Psoas muscle (tissue), 8 donors: Measurements from ENCODE around the gene OLFM3. TPM values are rescaled to one million over a fixed set of nuclear protein-coding genes. Genes with fewer than 3 reads are reported as not detected.

Experiments used
- ATAC-seq, 4 donors: fragments of 200-7000 bp; cut with Tn5 transposase; one replicate each; pipeline ENCODE4 v1.9.1; 2020; ENCODE audit warnings: moderate library complexity in 3 of 4, mild to moderate bottlenecking in 2 of 4
- DNase-seq, 2 donors: peaks; one replicate each; pipeline ENCODE4 v3.0.0-alpha.2; 2020
- H3K27ac ChIP-seq: fragments of 200-600 bp; one replicate; pipeline ENCODE4 v1.8.0; 2022
- H3K27me3 ChIP-seq, 3 donors: fragments of 200-600 bp in 1 of 3; one replicate each; pipeline versions ENCODE4 v1.6.1 to v1.8.0; 2013 to 2022; ENCODE audit warnings: low read length in 2 of 3, mild to moderate bottlenecking in 2 of 3, moderate library complexity in 1 of 3; ENCODE audit not compliant: insufficient read depth in 3 of 3
- H3K36me3 ChIP-seq, 2 donors: fragments of 200-600 bp in 1 of 2; one replicate each; pipeline versions ENCODE4 v1.6.1 to v1.8.0; 2013 to 2022; ENCODE audit warnings: low read depth in 1 of 2, mild to moderate bottlenecking in 1 of 2, moderate library complexity in 1 of 2; ENCODE audit not compliant: insufficient read depth in 1 of 2
- H3K4me1 ChIP-seq: fragments of 200-600 bp; one replicate; pipeline ENCODE4 v1.8.0; 2022
- H3K4me3 ChIP-seq: fragments of 200-600 bp; one replicate; pipeline ENCODE4 v1.8.0; 2022; ENCODE audit warnings: mild to moderate bottlenecking
- H3K9me3 ChIP-seq: fragments of 200-600 bp; one replicate; pipeline ENCODE4 v1.8.0; 2022
- WGBS, 3 donors: extraction: QIAGEN DNeasy Blood & Tissue Kit; methylation state at CpG; one replicate each; pipeline versions ENCODE4 v1.1.6 to v1.1.7; 2013; 5-methylcytosine and 5-hydroxymethylcytosine counted together
- intact Hi-C, 2 donors: fragments of 100-400 bp; cut with DNase I; formaldehyde crosslinking; loops; one replicate each; pipeline versions ENCODE4 v1.11.0 to v1.14.2; 2022
- polyA plus RNA-seq, 3 donors: library from polyadenylated mRNA; stranded (reverse); fragments of 200-250 nt; gene quantifications; one replicate each; pipeline ENCODE4 v1.2.3, GENCODE V29; 2013
- total RNA-seq, 4 donors: library from RNA; stranded (reverse); fragmentation: NEBNext Ultra II Directional in 2 of 4; extraction: Animal tissue kit (Norgen Biotek cat#: 25700) in 2 of 4; gene quantifications; one replicate each; pipeline versions ENCODE4 v1.2.1 to v1.2.4, GENCODE V29; 2021 to 2023
- TF ChIP-seq, protein P1 (sequence below): fragments of 200-600 bp; IDR thresholded peaks from one replicate; pipeline ENCODE4 v1.8.0; 2022; ENCODE audit warnings: antibody characterized with exemption
- donor health status: healthy with polysubstance abuse.
- donor health status: DM: no; HTN: no; CAD: no; lungs with moderate emphysema.
- donor health status: Bipolar disorder and iron deficiency.
- donor health status: healthy.
- donor health status: DM: yes; HTN: yes; CAD: no.
- donor health status: DM: no; HTN: no; CAD: no.
- donor health status: DM: no; HTN: no; CAD: no.
- donor health status: DM: yes; HTN: yes; CAD: no.

OLFM3 gene
- total and polyA plus RNA-seq, 7 donors = 0.01 TPM; not detected in 6

GRCh38 chr1:101841824-101842223 lies 154.9 kb downstream of the OLFM3 start:
- Histone ChIP-seq H3K9me3 (no peaks in the 10 kb centered on the region), H3K36me3 (no peaks in the 10 kb centered on the region), H3K4me3 (no peak overlapping the region), H3K4me1 (no peaks in the 10 kb centered on the region), H3K27ac (no peak overlapping the region), H3K27me3 (no peaks in the 10 kb centered on the region)
- no peak for ATAC-seq
- WGBS, 3 donors = 94 to 95% (median 95%) methylated on average over 4 of the region's 4 CpGs
- DNase-seq = no peak
- intact Hi-C loops = no loop called here
- TF ChIP-seq, protein P1, sequence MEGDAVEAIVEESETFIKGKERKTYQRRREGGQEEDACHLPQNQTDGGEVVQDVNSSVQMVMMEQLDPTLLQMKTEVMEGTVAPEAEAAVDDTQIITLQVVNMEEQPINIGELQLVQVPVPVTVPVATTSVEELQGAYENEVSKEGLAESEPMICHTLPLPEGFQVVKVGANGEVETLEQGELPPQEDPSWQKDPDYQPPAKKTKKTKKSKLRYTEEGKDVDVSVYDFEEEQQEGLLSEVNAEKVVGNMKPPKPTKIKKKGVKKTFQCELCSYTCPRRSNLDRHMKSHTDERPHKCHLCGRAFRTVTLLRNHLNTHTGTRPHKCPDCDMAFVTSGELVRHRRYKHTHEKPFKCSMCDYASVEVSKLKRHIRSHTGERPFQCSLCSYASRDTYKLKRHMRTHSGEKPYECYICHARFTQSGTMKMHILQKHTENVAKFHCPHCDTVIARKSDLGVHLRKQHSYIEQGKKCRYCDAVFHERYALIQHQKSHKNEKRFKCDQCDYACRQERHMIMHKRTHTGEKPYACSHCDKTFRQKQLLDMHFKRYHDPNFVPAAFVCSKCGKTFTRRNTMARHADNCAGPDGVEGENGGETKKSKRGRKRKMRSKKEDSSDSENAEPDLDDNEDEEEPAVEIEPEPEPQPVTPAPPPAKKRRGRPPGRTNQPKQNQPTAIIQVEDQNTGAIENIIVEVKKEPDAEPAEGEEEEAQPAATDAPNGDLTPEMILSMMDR = no peak

- Histone ChIP-seq H3K36me3 (no peaks in the 10 kb centered on the region), H3K27me3 (no peaks in the 10 kb centered on the region), H3K4me3 (no peak overlapping the region), H3K27ac (no peak overlapping the region), H3K4me1 (no peaks in the 10 kb centered on the region), H3K9me3 (no peaks in the 10 kb centered on the region)
- intact Hi-C loops = loop anchor here in 1 of 2 donors (1.0 kb wide), 1 partner anchor 36 kb away; no protein-coding TSS in a partner anchor
- TF ChIP-seq, protein P1 = no peak
- DNase-seq (no peak), ATAC-seq (no peak)
- WGBS, 3 donors = 43 to 50% (median 49%) methylated on average over 2 of the region's 2 CpGs
These were observed 160.7 kb downstream of the OLFM3 start for GRCh38 chr1:101835988-101836387.

- Histone ChIP-seq H3K27me3 (no peaks in the 10 kb centered on the region), H3K9me3 (no peaks in the 10 kb centered on the region), H3K36me3 (no peaks in the 10 kb centered on the region), H3K4me3 (no peak overlapping the region), H3K27ac (no peak overlapping the region), H3K4me1 (no peaks in the 10 kb centered on the region)
- ATAC-seq = no peak
- 56 to 60% (median 59%) methylated on average over 4 of the region's 4 CpGs for WGBS, 3 donors
- no peak for DNase-seq
- TF ChIP-seq, protein P1 = no peak
- intact Hi-C loops = no loop called here
These were observed 163.4 kb downstream of the OLFM3 start for GRCh38 chr1:101833312-101833711.

DNA sequence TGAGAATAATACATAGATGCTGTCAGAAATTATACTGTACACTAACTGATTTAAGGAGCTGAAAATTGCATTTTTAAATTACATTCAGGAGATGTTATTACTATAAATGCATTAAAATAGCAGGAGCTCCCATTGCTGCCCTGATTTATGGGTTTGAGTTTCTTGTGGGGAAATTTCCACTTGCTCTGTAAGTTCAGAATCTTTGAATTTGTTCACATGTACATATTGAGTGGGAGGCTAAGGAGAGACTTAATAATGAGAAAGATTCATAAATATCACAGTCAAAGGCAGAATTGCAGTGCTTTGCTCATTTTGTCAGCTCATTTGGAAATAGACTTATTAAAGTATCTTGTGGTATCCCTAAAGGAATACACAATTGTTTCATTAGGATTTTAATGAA lies 170.3 kb downstream of the OLFM3 start:
- H3K4me3 ChIP-seq = no peak overlapping the region
- no peaks in the 10 kb centered on the region for H3K4me1 ChIP-seq
- H3K9me3 ChIP-seq = no peaks in the 10 kb centered on the region
- DNase-seq (no peak), ATAC-seq (no peak)
- TF ChIP-seq, protein P1 = no peak
- H3K27ac ChIP-seq = no peak overlapping the region
- H3K36me3 ChIP-seq = no peaks in the 10 kb centered on the region
- intact Hi-C loops = no loop called here
- H3K27me3 ChIP-seq = no peaks in the 10 kb centered on the region

GRCh38 chr1:101820071-101820470 lies 176.7 kb downstream of the OLFM3 start:
- intact Hi-C loops = no loop called here
- Histone ChIP-seq H3K9me3 (no peaks in the 10 kb centered on the region), H3K27ac (no peak overlapping the region), H3K36me3 (no peaks in the 10 kb centered on the region), H3K4me1 (no peaks in the 10 kb centered on the region), H3K4me3 (no peak overlapping the region), H3K27me3 (no peaks in the 10 kb centered on the region)
- DNase-seq = no peak
- no peak for ATAC-seq
- WGBS, 3 donors = 60 to 68% (median 64%) methylated on average over 1 of the region's 1 CpG
- TF ChIP-seq, protein P1 = no peak
